ENCODE measurements around the gene IKBIP.
"Not testable (repeated sequence)": the region's sequence is repeated elsewhere in the genome, so short reads cannot be mapped to it uniquely, and the experiment has no call there.

IKBIP gene

DNA sequence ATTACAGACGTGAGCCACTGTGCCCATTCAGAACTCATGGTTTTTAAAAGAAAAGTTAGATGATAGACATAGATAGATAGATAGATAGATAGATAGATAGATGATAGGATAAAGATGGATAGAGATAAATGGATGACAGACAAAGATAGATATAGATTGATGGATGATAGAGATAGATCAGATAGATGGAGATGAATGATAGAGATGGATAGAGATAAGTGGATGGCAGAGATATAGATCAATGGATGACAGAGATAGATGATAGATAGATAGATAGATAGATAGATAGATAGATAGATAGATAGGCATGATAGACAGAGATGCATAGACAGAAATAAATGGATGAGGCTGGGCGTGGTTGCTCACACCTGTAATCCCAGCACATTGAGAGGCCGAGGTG, 64.8 kb downstream of the IKBIP start:
- DNase-seq (ENCODE audit: extremely low read depth, low read depth): no peak
- TF ChIP-seq, protein P1, sequence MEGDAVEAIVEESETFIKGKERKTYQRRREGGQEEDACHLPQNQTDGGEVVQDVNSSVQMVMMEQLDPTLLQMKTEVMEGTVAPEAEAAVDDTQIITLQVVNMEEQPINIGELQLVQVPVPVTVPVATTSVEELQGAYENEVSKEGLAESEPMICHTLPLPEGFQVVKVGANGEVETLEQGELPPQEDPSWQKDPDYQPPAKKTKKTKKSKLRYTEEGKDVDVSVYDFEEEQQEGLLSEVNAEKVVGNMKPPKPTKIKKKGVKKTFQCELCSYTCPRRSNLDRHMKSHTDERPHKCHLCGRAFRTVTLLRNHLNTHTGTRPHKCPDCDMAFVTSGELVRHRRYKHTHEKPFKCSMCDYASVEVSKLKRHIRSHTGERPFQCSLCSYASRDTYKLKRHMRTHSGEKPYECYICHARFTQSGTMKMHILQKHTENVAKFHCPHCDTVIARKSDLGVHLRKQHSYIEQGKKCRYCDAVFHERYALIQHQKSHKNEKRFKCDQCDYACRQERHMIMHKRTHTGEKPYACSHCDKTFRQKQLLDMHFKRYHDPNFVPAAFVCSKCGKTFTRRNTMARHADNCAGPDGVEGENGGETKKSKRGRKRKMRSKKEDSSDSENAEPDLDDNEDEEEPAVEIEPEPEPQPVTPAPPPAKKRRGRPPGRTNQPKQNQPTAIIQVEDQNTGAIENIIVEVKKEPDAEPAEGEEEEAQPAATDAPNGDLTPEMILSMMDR (IDR thresholded peaks at IDR 0.05; ENCODE audit: low read depth, low read length, missing control alignments): no peak
- H3K4me3 ChIP-seq (replicated peaks; ENCODE audit: low read depth, low read length): no peak overlapping the region

- TF ChIP-seq, protein P1 (IDR thresholded peaks at IDR 0.05; ENCODE audit: low read depth, low read length, missing control alignments): no peak
- no peak for DNase-seq (ENCODE audit: extremely low read depth, low read depth)
- no peak overlapping the region for H3K4me3 ChIP-seq (replicated peaks; ENCODE audit: low read depth, low read length)
Observed at GRCh38 chr12:98579347-98579746, 65.2 kb downstream of the IKBIP start.

DNA sequence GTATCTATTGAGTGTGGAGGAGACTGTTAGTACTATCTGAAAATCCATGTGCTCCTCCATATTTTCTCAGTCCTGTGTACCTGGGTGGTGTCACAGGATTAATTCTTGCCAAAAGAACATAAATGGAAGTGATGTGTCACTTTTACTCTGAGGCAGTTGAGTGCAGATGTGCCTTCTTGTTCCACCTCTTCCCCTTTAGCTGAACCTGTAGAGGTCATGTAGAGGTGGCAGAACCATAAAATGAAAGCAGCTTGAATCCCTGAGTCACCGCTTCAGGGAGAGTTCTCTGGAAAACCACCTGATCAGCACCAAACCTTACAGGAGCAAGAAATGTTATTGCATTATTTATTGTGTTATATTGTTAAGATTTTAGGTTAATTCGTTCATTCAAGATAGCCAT, 65.8 kb downstream of the IKBIP start:
- TF ChIP-seq, protein P1 (IDR thresholded peaks at IDR 0.05; ENCODE audit: low read depth, low read length, missing control alignments): no peak
- H3K4me3 ChIP-seq (replicated peaks; ENCODE audit: low read depth, low read length): no peak overlapping the region
- DNase-seq (ENCODE audit: extremely low read depth, low read depth): no peak

DNA sequence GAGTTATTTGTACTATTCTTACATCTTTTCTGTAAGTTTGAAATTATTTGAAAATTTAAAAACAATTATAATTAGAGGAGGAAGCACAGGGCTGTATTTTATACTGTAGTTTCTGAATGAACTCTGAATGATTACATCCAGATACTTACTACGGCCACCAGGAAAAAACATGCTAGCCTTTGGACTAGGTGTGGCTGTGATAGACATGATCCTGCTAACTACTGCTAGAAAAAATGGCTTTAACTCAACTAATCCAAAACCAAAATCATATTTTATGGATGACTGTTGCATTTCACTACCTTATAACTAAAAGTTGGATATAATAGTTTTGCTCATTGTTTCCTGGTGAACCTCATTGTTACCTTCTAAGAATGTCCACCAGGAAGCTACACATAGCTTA, 66.2 kb downstream of the IKBIP start:
- H3K4me3 ChIP-seq (replicated peaks; ENCODE audit: low read depth, low read length): no peak overlapping the region
- no peak for DNase-seq (ENCODE audit: extremely low read depth, low read depth)
- TF ChIP-seq, protein P1 (IDR thresholded peaks at IDR 0.05; ENCODE audit: low read depth, low read length, missing control alignments): no peak

- DNase-seq (ENCODE audit: extremely low read depth, low read depth); H3K4me3 ChIP-seq (replicated peaks; ENCODE audit: low read depth, low read length): not testable (repeated sequence)
Observed at GRCh38 chr12:98576795-98577194, 67.8 kb downstream of the IKBIP start.

GRCh38 chr12:98575013-98575412, 69.6 kb downstream of the IKBIP start:
- H3K4me3 ChIP-seq (replicated peaks; ENCODE audit: low read depth, low read length): no peak overlapping the region

More at GRCh38 chr12:98575013-98575412, 69.6 kb downstream of the IKBIP start:
- TF ChIP-seq, protein P1 (IDR thresholded peaks at IDR 0.05; ENCODE audit: low read depth, low read length, missing control alignments): no peak
- DNase-seq (ENCODE audit: extremely low read depth, low read depth): no peak

All from HFF-Myc (cell line).